Measurements from ENCODE around the gene THADA. TPM values are rescaled to one million over a fixed set of nuclear protein-coding genes. Genes with fewer than 3 reads are reported as not detected.

Gene THADA
- total RNA-seq, 1 experiment from 2014 or later = 29.3 TPM

- DNase-seq (ENCODE audit: low read depth) = no peak
These were observed 240.4 kb downstream of the THADA start for GRCh38 chr2:43355399-43355798.

- no peak for DNase-seq (ENCODE audit: low read depth)
These were observed 245.9 kb downstream of the THADA start for GRCh38 chr2:43349904-43350303.

DNA sequence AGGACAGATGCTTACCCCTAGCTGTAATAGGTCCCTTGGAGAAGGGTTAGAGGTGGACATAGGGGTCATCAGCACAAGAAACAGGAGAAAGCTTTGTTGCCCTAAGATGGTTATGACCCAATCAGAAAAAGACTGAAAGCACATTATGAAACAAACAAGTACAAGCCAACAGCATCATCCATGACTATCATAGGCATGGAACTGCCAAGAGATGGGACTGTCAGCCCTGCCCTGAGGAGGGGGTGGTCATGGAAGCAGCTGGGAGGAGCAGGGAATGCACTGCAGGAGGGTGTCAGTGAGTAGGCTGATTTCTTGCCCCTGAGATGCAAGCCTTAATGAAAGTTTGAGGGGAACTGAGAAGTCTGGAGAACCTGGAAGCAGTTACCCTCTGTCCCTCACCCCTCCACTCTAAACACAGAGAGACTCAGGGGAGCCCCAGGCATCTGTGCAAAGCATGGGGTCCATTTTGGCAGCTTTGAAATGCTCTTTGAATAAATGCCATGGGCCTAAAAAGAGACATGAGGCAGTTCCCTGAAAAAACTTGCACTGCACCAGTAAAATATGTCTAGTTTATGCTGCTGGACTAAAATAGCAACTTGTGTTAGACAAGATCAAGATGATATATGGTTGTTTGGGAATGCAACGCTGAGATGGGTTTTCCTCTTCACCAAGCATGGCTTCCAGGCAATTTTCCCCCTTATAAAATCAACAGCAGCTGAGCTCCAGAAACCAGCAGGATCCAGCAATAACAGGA is 246.8 kb downstream of the THADA start:
- DNase-seq (ENCODE audit: low read depth) = no peak

GRCh38 chr2:43347746-43348145 is 248.1 kb downstream of the THADA start:
- DNase-seq (ENCODE audit: low read depth) = no peak

GRCh38 chr2:43346602-43347567 is 249.0 kb downstream of the THADA start:
- DNase-seq (ENCODE audit: low read depth) = no peak

GRCh38 chr2:43345872-43346271 is 250.0 kb downstream of the THADA start:
- DNase-seq (ENCODE audit: low read depth) = no peak

GRCh38 chr2:43345391-43345813 is 250.4 kb downstream of the THADA start:
- peak; percentile 43 for DNase-seq (ENCODE audit: low read depth)

GRCh38 chr2:43344868-43345373 is 250.9 kb downstream of the THADA start:
- DNase-seq (ENCODE audit: low read depth) = no peak

DNA sequence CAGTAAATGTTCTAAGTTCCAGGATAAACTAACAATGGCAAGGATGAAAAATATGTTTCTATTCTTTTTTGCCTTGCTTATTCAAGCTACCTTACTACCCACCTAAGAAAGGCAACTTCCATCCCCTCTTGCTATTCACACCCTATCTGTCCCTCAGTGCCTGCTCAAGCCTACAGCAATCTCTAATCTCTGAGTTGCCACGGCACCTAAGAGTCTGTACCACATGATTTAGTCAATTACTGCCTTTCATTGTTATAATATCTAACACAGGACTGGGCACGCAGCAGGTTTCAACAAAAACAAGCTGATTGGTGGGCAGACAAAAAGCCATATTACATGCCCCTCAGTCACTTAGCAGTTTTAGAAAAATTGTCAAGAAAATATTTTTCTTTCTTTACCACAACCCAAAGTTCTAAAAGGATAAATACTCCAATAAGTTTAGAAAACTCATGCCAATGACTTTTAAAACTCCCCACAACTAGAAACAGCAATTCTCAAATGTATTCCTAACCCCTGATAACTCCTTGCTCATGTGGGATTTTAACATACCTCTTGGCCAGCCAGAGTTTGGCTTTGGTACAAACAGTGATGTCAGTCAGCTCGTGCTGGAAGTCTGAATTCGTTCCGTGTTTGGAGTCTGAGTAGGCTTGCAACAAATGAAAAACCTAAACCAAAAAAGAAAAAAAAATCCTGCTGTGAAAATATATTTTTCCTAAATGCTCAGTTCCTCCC is 252.1 kb downstream of the THADA start:
- DNase-seq (ENCODE audit: low read depth) = peak; percentile 86

DNA sequence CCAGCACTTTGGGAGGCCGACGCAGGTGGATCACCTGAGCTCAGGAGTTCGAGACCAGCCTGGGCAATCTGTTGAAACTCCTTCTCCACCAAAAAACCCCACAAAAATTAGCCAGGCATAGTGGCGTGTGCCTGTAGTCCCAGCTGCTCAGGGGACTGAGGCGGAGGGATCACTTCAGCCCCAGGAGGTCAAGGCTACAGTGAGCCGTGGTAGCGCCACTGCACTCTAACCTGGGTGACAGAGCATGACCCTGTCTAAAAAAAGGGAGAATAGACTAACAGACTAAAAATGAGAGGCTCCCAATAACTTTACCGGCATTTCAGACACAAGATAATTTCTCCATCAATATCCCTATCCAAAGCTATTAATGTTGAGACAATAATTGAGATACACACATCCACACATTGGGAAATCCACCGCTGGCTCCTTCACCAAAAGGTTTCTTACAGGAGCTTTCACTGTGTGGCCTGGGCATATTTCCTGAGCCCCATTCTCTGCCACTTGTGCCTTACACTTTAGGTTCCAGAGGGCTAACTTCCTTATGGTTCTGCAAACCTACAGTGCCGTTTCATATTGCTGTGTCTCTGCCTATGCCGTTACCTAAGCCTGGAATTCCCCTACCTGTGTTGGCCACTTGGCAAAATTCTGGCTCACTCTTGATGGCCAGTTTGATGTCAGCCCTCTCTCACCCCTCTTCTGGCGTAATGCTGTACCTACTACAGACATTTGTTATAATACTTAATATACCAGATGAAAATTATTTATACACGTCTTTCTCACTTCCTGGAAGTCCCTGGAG is 253.7 kb downstream of the THADA start:
- no peak for DNase-seq (ENCODE audit: low read depth)

- peak; percentile 79 for DNase-seq (ENCODE audit: low read depth)
These were observed 254.9 kb downstream of the THADA start for GRCh38 chr2:43340945-43341356.

DNA sequence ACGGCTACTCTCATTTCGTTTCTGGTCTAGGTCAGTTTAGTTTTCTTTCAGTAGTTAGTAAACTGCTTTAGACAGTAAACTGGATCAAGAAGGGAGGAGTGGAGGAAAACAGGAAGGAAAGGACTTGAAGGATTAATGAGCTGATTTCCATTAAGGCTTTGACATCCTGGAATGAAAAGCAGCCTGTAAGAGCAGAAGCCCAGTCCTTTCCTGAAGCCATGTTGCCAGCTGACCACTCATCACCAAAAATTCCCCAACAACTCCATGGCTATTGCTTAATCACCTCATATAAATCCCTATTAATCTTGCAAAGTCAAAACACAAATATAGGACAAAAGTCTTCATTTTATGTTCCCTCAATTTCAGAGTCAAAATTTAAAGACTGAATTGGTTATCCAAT is 255.8 kb downstream of the THADA start:
- peak; percentile 29 for DNase-seq (ENCODE audit: low read depth)

DNA sequence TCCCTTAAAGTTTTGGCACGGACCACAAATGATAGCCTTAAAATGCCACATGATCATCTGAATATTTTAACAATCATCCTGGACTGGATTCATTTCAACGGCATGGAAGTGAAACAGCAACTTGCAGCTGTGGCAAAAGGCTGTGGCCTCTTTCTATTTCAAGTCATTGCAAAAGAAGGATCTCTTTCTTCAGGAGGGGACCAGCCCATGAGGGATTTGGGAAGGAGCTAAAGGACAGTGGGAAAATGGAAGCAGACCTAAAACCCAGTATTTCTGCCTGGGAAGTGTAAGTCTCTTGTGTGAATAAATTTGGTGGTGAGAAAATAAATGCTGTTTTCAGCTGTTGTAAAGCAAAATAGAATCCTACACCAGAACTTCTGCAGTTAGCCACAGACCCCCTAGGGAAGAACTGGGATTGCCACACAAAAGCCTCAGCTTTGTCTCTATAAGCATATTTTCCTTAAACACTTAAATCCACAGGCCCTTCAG is 262.1 kb downstream of the THADA start:
- no peak for DNase-seq (ENCODE audit: low read depth)

DNA sequence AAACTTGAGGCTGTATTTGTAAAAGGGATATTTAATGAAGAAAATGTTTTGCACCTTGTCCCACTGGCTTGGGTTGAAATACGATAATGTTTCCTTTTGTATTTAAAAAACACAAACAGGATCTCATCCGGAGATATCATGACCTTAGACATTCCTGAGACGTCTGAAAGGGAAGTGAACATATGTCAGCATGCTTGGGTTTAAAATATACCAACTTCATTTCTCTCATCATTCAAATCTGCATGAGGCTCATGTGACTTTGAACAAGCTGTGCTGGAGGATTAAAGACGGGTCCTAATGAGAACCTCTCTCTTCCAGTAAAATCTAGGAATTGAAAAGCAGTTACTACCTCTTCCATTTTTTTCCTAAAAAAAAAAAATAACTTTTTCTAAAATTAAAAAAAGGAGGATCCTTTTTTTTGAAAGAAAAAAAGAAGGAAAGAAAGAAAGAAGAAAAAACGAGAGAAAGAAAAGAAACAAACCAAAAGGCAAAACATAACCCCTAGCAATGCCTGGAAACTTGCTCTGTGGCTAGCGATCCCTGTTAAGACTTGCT is 262.7 kb downstream of the THADA start:
- DNase-seq (ENCODE audit: low read depth) = no peak

GRCh38 chr2:43332653-43333052 is 263.2 kb downstream of the THADA start:
- no peak for DNase-seq (ENCODE audit: low read depth)

- DNase-seq (ENCODE audit: low read depth) = no peak
These were observed 264.4 kb downstream of the THADA start for GRCh38 chr2:43331422-43331821.

DNA sequence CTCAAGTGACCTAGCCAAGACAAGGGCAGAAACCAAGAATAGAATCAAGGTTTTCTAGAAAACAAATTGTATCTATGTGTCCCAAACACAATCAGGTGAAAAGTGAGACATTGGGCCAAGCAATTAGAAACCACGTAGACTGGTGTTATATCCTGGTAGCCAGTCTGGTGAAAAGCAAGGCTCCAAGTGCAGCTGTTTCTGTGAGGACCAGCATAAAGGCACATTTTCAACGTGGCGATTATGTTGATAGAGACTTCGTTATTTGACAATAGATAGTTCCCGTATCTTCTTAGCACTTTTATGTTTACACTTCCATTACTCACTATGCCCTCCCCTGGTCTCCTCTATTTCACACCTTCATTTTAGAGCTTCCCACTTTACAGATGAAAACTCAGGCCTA is 266.2 kb downstream of the THADA start:
- no peak for DNase-seq (ENCODE audit: low read depth)

DNA sequence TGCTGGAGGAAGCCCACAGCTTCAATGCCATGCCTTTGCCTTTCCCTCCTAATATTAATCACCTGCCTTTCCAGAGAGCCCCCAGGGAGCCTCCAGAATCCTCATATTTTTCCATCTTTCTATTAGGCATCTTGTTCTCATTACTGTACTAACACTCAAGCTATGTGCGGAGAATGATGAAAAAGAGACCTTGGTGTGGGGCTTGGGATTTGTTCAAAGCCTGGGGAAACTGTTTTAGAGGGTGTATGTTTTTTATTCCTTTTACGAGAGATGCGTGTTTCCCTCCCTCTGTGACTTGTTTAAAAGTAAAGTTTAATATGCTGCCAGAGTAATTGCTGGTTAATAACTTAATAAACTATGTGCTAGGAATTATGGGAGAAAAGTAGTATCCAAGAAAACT is 267.0 kb downstream of the THADA start:
- DNase-seq (ENCODE audit: low read depth) = no peak

DNA sequence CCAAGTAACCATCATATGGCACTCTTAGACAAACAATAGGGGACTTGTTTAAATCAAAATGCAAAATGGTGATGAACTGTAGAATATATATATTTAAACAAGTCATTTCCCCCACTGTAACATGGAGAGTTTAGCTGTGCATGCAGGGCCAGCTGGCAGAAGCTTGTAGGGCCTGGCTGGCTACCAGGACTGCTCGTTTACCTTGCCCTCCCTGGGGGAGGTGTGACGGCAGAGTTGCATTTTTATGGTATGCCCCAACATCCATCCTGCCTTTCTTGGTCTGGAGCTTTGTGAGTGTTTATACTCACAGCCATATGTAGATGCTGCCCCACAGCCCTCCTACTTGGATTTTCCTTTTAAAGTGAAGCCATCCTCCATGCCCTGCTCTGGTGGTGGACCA is 267.7 kb downstream of the THADA start:
- peak; percentile 37 for DNase-seq (ENCODE audit: low read depth)

GRCh38 chr2:43327119-43327518 is 268.7 kb downstream of the THADA start:
- no peak for DNase-seq (ENCODE audit: low read depth)

All from Daoy (cell line).